ENCODE results near the gene TPSG1. TPM values are rescaled to one million over a fixed set of nuclear protein-coding genes. Genes with fewer than 3 reads are reported as not detected.

The TPSG1 gene
- total RNA-seq, 1 experiment from 2014 or later = not detected

DNA sequence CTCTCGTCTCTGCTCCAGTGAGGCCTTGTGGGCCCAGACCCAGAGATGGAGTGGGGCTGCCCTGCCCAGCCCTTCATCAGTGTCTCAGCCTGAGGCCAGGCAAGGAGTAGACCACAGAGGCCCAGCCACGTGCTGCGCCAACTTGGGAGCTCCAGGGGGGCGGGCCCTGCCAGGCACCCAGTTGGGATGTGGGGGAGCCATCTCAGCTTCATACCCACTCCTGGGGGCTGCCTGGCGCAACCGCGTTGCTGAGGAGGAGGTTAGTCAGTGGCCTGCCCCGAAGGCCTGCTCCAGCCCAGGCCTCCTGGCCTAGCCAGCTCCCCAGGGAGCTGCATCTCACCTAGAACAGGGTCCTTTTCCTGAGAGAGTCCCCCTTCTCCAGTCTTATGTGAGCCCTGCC is 11.8 kb downstream of the TPSG1 start:
- no peak overlapping the region for H2AK5ac ChIP-seq (ENCODE audit: insufficient read length, low read length)
- peaks cover 3% of the 10 kb centered on the region for H4K20me1 ChIP-seq (ENCODE audit: control insufficient read depth, insufficient read depth, insufficient read length)
- Mint-ChIP-seq H3K27ac (no peak overlapping the region), H3K9me3 (no peaks in the 10 kb centered on the region), H3K36me3 (ENCODE audit: insufficient read depth in 1 of 3, low read depth in 3 of 3) (peaks cover 2 to 44% (median 31%) of the 10 kb centered on the region in 3 experiments; a peak in 6 of 7 replicates), H3K4me3 (no peak overlapping the region), H3K27me3 (ENCODE audit: low read depth) (no peaks in the 10 kb centered on the region), H3K4me1 (no peaks in the 10 kb centered on the region)
- H3K9me3 ChIP-seq (ENCODE audit: control insufficient read depth, low read depth, low read length) = no peaks in the 10 kb centered on the region
- no peak overlapping the region for H3K4ac ChIP-seq (ENCODE audit: low read depth, low read length)
- H2AFZ ChIP-seq (ENCODE audit: low read length) = no peak overlapping the region
- WGBS (ENCODE audit: extremely low coverage, insufficient read length, low lambda C conversion rate) = no CpG with 5 or more reads among the region's 8 CpGs
- H3K4me2 ChIP-seq (ENCODE audit: insufficient read depth, insufficient read length, low read length) = no peak overlapping the region
- TF ChIP-seq, protein P1, sequence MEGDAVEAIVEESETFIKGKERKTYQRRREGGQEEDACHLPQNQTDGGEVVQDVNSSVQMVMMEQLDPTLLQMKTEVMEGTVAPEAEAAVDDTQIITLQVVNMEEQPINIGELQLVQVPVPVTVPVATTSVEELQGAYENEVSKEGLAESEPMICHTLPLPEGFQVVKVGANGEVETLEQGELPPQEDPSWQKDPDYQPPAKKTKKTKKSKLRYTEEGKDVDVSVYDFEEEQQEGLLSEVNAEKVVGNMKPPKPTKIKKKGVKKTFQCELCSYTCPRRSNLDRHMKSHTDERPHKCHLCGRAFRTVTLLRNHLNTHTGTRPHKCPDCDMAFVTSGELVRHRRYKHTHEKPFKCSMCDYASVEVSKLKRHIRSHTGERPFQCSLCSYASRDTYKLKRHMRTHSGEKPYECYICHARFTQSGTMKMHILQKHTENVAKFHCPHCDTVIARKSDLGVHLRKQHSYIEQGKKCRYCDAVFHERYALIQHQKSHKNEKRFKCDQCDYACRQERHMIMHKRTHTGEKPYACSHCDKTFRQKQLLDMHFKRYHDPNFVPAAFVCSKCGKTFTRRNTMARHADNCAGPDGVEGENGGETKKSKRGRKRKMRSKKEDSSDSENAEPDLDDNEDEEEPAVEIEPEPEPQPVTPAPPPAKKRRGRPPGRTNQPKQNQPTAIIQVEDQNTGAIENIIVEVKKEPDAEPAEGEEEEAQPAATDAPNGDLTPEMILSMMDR (conservative IDR thresholded peaks at IDR 0.05) = no peak
- no peaks in the 10 kb centered on the region for H3K4me1 ChIP-seq (ENCODE audit: insufficient read depth, low read length)
- no peak overlapping the region for H2BK5ac ChIP-seq (ENCODE audit: insufficient read length, low read length)
- H2BK20ac ChIP-seq (ENCODE audit: low read depth, low read length, poor library complexity, severe bottlenecking) = no peak overlapping the region
- no peak overlapping the region for H3K23ac ChIP-seq (ENCODE audit: insufficient read length, low read depth, low read length)
- no peak overlapping the region for H3K14ac ChIP-seq (ENCODE audit: insufficient read depth, low read length)
- H2BK12ac ChIP-seq (ENCODE audit: insufficient read length, low read depth, low read length) = no peak overlapping the region
- H4K91ac ChIP-seq (ENCODE audit: insufficient read length, low read depth, low read length) = no peak overlapping the region
- no peak for DNase-seq
- H3T11ph ChIP-seq (ENCODE audit: low read length) = no peak overlapping the region
- H4K8ac ChIP-seq (replicated peaks; ENCODE audit: insufficient read length, low read depth, low read length) = no peak overlapping the region
- no peak overlapping the region for H3K27ac ChIP-seq (ENCODE audit: insufficient read length, low read depth, low read length)
- H3K27me3 ChIP-seq (ENCODE audit: insufficient read depth, low read length) = no peaks in the 10 kb centered on the region
- no peaks in the 10 kb centered on the region for H3K79me1 ChIP-seq (ENCODE audit: insufficient read depth, low read depth, low read length, poor library complexity, severe bottlenecking)
- H3K18ac ChIP-seq (ENCODE audit: insufficient read length, low read depth, low read length) = no peak overlapping the region
- no peaks in the 10 kb centered on the region for H3K23me2 ChIP-seq (ENCODE audit: insufficient read length, low read depth, low read length, poor library complexity, severe bottlenecking)
- H2BK120ac ChIP-seq (ENCODE audit: low read depth, low read length, poor library complexity, severe bottlenecking) = no peak overlapping the region
- H3K9ac ChIP-seq (ENCODE audit: extremely low read depth, insufficient read length, low read length) = no peak overlapping the region
- no peak overlapping the region for H3K56ac ChIP-seq (ENCODE audit: insufficient read length, low read depth, low read length)
- H4K5ac ChIP-seq (ENCODE audit: insufficient read length, low read depth, low read length) = no peak overlapping the region
- H2BK15ac ChIP-seq (ENCODE audit: low read depth, low read length) = no peak overlapping the region
- H3K79me2 ChIP-seq (ENCODE audit: insufficient read depth, low read length) = no peaks in the 10 kb centered on the region

All from H9 (cell line).